Sigmoid colon (tissue), 3 donors: Measurements from ENCODE around the gene ALPP.

Experiments
- POLR2A ChIP-seq, 2 donors: fragments of 450-650 bp; IDR thresholded peaks; one replicate each; pipeline ENCODE4 v1.6.1; 2016; ENCODE audit warnings: antibody characterized with exemption in 2 of 2, mild to moderate bottlenecking in 2 of 2, moderate library complexity in 2 of 2
- TF ChIP-seq, protein P1 (sequence below), 4 experiments: fragments of 450-650 bp in 3 of 4; fragments of 200-600 bp in 1 of 4; IDR thresholded peaks; one replicate each; pipeline ENCODE4 v1.5.1; 2016 to 2019; ENCODE audit warnings: antibody characterized with exemption in 4 of 4, mild to moderate bottlenecking in 3 of 4, moderate library complexity in 2 of 4

GRCh38 chr2:232411901-232412629, 33.5 kb downstream of the ALPP start:
- TF ChIP-seq, protein P1, sequence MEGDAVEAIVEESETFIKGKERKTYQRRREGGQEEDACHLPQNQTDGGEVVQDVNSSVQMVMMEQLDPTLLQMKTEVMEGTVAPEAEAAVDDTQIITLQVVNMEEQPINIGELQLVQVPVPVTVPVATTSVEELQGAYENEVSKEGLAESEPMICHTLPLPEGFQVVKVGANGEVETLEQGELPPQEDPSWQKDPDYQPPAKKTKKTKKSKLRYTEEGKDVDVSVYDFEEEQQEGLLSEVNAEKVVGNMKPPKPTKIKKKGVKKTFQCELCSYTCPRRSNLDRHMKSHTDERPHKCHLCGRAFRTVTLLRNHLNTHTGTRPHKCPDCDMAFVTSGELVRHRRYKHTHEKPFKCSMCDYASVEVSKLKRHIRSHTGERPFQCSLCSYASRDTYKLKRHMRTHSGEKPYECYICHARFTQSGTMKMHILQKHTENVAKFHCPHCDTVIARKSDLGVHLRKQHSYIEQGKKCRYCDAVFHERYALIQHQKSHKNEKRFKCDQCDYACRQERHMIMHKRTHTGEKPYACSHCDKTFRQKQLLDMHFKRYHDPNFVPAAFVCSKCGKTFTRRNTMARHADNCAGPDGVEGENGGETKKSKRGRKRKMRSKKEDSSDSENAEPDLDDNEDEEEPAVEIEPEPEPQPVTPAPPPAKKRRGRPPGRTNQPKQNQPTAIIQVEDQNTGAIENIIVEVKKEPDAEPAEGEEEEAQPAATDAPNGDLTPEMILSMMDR (IDR thresholded peaks at IDR 0.05) = no peak
- no peak for TF ChIP-seq POLR2A (IDR thresholded peaks at IDR 0.05)
